WTC11 (cell line): ENCODE data around the gene PSMC6. TPM values are rescaled to one million over a fixed set of nuclear protein-coding genes. Genes with fewer than 3 reads are reported as not detected.

ENCODE experiments used
- ATAC-seq: fragments of 200-7000 bp; cut with Tn5 transposase; 2 replicates; pipeline ENCODE4 v1.10.0; 2021; ENCODE audit warnings: mild to moderate bottlenecking, moderate library complexity
- Bru-seq: library from RNA; stranded (reverse); fragments of 400-500 nt; gene quantifications from one replicate; lab custom pipeline; 2021; lab: Mats Ljungman, UMichigan
- CTCF ChIA-PET: fragments of 300-600 bp; sonication (Branson Sonifier 250); formaldehyde crosslinking; loops from one replicate; lab custom pipeline; 2021; ENCODE audit warnings: antibody characterized with exemption; lab: Charles Lee
- POLR2A ChIA-PET: fragments of 350-600 bp; sonication (Branson Sonifier 250); formaldehyde crosslinking; loops from one replicate; lab custom pipeline; 2021; ENCODE audit warnings: antibody characterized with exemption; lab: Charles Lee
- DNase-seq: peaks from one replicate; pipeline ENCODE4 v3.0.0; 2021; ENCODE audit warnings: low spot score
- H3K27ac Mint-ChIP-seq: 2 replicates; pipeline ENCODE4 v1.8.0; 2021; ENCODE audit warnings: mixed read lengths
- H3K27me3 Mint-ChIP-seq: 2 replicates; pipeline ENCODE4 v1.8.0; 2021; ENCODE audit warnings: low read depth, mild to moderate bottlenecking, moderate library complexity, mixed read lengths
- H3K36me3 Mint-ChIP-seq: 2 replicates; pipeline ENCODE4 v1.8.0; 2021; ENCODE audit warnings: mixed read lengths
- H3K4me1 Mint-ChIP-seq: 2 replicates; pipeline ENCODE4 v1.8.0; 2022; ENCODE audit warnings: mixed read lengths
- H3K4me3 Mint-ChIP-seq: 2 replicates; pipeline ENCODE4 v1.8.0; 2021; ENCODE audit warnings: mild to moderate bottlenecking, moderate library complexity, mixed read lengths
- H3K9me3 Mint-ChIP-seq: 2 replicates; pipeline ENCODE4 v1.8.0; 2021; ENCODE audit warnings: mixed read lengths
- ARID4B ChIP-seq: sonication (generic); formaldehyde crosslinking; IDR thresholded peaks from 2 replicates; pipeline ENCODE4 v1.8.0; 2023; ENCODE audit warnings: missing genetic modification reagents, mild to moderate bottlenecking, borderline replicate concordance
- ATF1 ChIP-seq: sonication (generic); formaldehyde crosslinking; IDR thresholded peaks from 2 replicates; pipeline ENCODE4 v1.8.1; 2023; ENCODE audit warnings: mild to moderate bottlenecking, moderate library complexity, missing genetic modification reagents
- ELF4 ChIP-seq: sonication (generic); formaldehyde crosslinking; IDR thresholded peaks from 2 replicates; pipeline ENCODE4 v1.8.1; 2022; ENCODE audit warnings: low read depth, mild to moderate bottlenecking, moderate library complexity, missing genetic modification reagents
- ETV6 ChIP-seq: sonication (generic); formaldehyde crosslinking; IDR thresholded peaks from 2 replicates; pipeline ENCODE4 v1.8.1; 2022; ENCODE audit warnings: mild to moderate bottlenecking, missing genetic modification reagents
- FOXK1 ChIP-seq: sonication (generic); formaldehyde crosslinking; IDR thresholded peaks from 2 replicates; pipeline ENCODE4 v1.8.0; 2022; ENCODE audit warnings: mild to moderate bottlenecking, moderate library complexity, missing genetic modification reagents
- FOXP1 ChIP-seq: sonication (generic); formaldehyde crosslinking; IDR thresholded peaks from 2 replicates; pipeline ENCODE4 v1.8.0; 2022; ENCODE audit warnings: missing genetic modification reagents, mild to moderate bottlenecking, moderate library complexity, borderline replicate concordance
- GABPB1 ChIP-seq: sonication (generic); formaldehyde crosslinking; IDR thresholded peaks from 2 replicates; pipeline ENCODE4 v1.8.1; 2023; ENCODE audit warnings: mild to moderate bottlenecking, missing genetic modification reagents
- HMGXB4 ChIP-seq: sonication (generic); formaldehyde crosslinking; IDR thresholded peaks from 2 replicates; pipeline ENCODE4 v1.8.1; 2023; ENCODE audit warnings: mild to moderate bottlenecking, moderate library complexity, missing genetic modification reagents
- JUN ChIP-seq: sonication (generic); formaldehyde crosslinking; IDR thresholded peaks from 2 replicates; pipeline ENCODE4 v1.8.0; 2023; ENCODE audit warnings: mild to moderate bottlenecking, missing genetic modification reagents
- MAX ChIP-seq: sonication (generic); formaldehyde crosslinking; IDR thresholded peaks from 2 replicates; pipeline ENCODE4 v1.8.0; 2022; ENCODE audit warnings: mild to moderate bottlenecking, missing genetic modification reagents
- SP1 ChIP-seq: sonication (generic); formaldehyde crosslinking; conservative IDR thresholded peaks from 2 replicates; pipeline ENCODE4 v1.8.1; 2022; ENCODE audit warnings: missing genetic modification reagents
- TEAD1 ChIP-seq: sonication (generic); formaldehyde crosslinking; IDR thresholded peaks from 2 replicates; pipeline ENCODE4 v1.8.0; 2022; ENCODE audit warnings: mild to moderate bottlenecking, missing genetic modification reagents
- TEAD4 ChIP-seq: sonication (generic); formaldehyde crosslinking; IDR thresholded peaks from 2 replicates; pipeline ENCODE4 v1.8.0; 2022; ENCODE audit warnings: mild to moderate bottlenecking, missing genetic modification reagents
- USF1 ChIP-seq: sonication (generic); formaldehyde crosslinking; IDR thresholded peaks from 2 replicates; pipeline ENCODE4 v1.8.0; 2022; ENCODE audit warnings: mild to moderate bottlenecking, missing genetic modification reagents
- ZNF138 ChIP-seq: sonication (generic); formaldehyde crosslinking; conservative IDR thresholded peaks from 2 replicates; pipeline ENCODE4 v1.8.1; 2022; ENCODE audit warnings: mild to moderate bottlenecking, moderate library complexity, missing genetic modification reagents
- ZNF281 ChIP-seq: sonication (generic); formaldehyde crosslinking; IDR thresholded peaks from 2 replicates; pipeline ENCODE4 v1.8.0; 2023; ENCODE audit warnings: mild to moderate bottlenecking, missing genetic modification reagents
- ZNF416 ChIP-seq: fragments of 250-450 bp; sonication (Bioruptor Pico); IDR thresholded peaks from 2 replicates; pipeline ENCODE4 v1.9.0; 2021; ENCODE audit warnings: mild to moderate bottlenecking, inconsistent platforms
- ZNF423 ChIP-seq: fragments of 250-450 bp; sonication (Bioruptor Pico); IDR thresholded peaks from 2 replicates; pipeline ENCODE4 v2.1.2; 2022; ENCODE audit warnings: mild to moderate bottlenecking, moderate library complexity
- long read RNA-seq, 3 experiments: library from RNA in 1 of 3; library from capped mRNA in 1 of 3; library from polyadenylated mRNA in 1 of 3; unstranded in 2 of 3; stranded (forward) in 1 of 3; transcript quantifications; one replicate each; pipeline ENCODE4 v2.0.0, GENCODE V29; 2021
- total RNA-seq: library from RNA; stranded (reverse); gene quantifications from 3 replicates; pipeline ENCODE4 v1.2.3, GENCODE V29; 2021

The PSMC6 gene
- total RNA-seq: 74.7 to 96.4 TPM (median 89.1 TPM) in 3 replicates
- Bru-seq, nascent RNA: percentile 93 among the genes with signal in this experiment
- long read RNA-seq, experiment 1, transcript PSMC6-201 (14 exons, 2,188 nt): major isoform, 325 of 382 reads
- long read RNA-seq, experiment 1, partial matches to known transcripts: 12 of 382 reads
- long read RNA-seq, experiment 1, other reads (novel, unspliced or antisense): 41 of 382 reads
- long read RNA-seq, experiment 2, transcript PSMC6-201 (14 exons, 2,188 nt): major isoform, 58 of 126 reads
- long read RNA-seq, experiment 2, partial matches to known transcripts: 20 of 126 reads
- long read RNA-seq, experiment 2, other reads (novel, unspliced or antisense): 48 of 126 reads
- long read RNA-seq, experiment 3, transcript PSMC6-201 (14 exons, 2,188 nt): major isoform, 489 of 541 reads
- long read RNA-seq, experiment 3, partial matches to known transcripts: 9 of 541 reads
- long read RNA-seq, experiment 3, other reads (novel, unspliced or antisense): 43 of 541 reads

GRCh38 chr14:52706724-52707706 lies at the start of gene PSMC6:
TSS of gene PSMC6 (plus strand) at chr14:52707200. CDS start at chr14:52707220, 20 bp downstream.
- H3K36me3 Mint-ChIP-seq: peaks cover 47% of the 10 kb centered on the region

More at GRCh38 chr14:52706724-52707706, at the start of gene PSMC6:
- Mint-ChIP-seq H3K27me3 (no peaks in the 10 kb centered on the region; the same call in 1 of the 2 replicates), H3K4me3 (peak within 1 kb of the TSS; percentile 99), H3K27ac (peak within 1 kb of the TSS; percentile 96), H3K4me1 (peaks cover 17% of the 10 kb centered on the region), H3K9me3 (no peaks in the 10 kb centered on the region)
- TF ChIP-seq GABPB1 (CRISPR knock-in tag) (peak; percentile 34; the same call in 1 of the 2 replicates), ELF4 (CRISPR knock-in tag) (no peak), HMGXB4 (CRISPR knock-in tag) (peak; percentile 59; the same call in 1 of the 2 replicates), JUN (CRISPR knock-in tag) (peak; percentile 54; the same call in 1 of the 2 replicates), TEAD1 (no peak), FOXP1 (CRISPR knock-in tag) (no peak), SP1 (CRISPR knock-in tag) (peak; percentile 72), ZNF423 (CRISPR knock-in tag) (no peak), ZNF281 (no peak), ATF1 (CRISPR knock-in tag) (no peak), MAX (CRISPR knock-in tag) (0 out of 2 replicates have a peak, but pooled peaks have one; percentile 33), USF1 (CRISPR knock-in tag) (peak; percentile 42; the same call in 1 of the 2 replicates), FOXK1 (CRISPR knock-in tag) (no peak), ZNF416 (CRISPR knock-in tag) (no peak), ETV6 (peak; percentile 25; the same call in 1 of the 2 replicates), TEAD4 (CRISPR knock-in tag) (no peak), ZNF138 (no peak), ARID4B (CRISPR knock-in tag) (peak; percentile 70; the same call in 1 of the 2 replicates)
- ChIA-PET CTCF (interaction anchor here (0.8 kb wide), 1 partner anchor 10 kb away, joined by 3 read pairs; no protein-coding TSS in a partner anchor), POLR2A (interaction anchor here (1.0 to 1.2 kb wide), 2 partner anchors 9 to 155 kb away, joined by 4 to 7 read pairs; partner anchors contain the start of genes GPR137C and TXNDC16)
- DNase-seq (peak; percentile 95), ATAC-seq (peak; percentile 99)
